Measurements from ENCODE around the gene DEAF1. TPM values are rescaled to one million over a fixed set of nuclear protein-coding genes. Genes with fewer than 3 reads are reported as not detected.

Gene DEAF1
- total RNA-seq, 1 donor from 2014 or later: 40.8 TPM

GRCh38 chr11:643366-643765 is 51.7 kb downstream of the DEAF1 start:
- no peak for DNase-seq

GRCh38 chr11:641806-642370 is 53.1 kb downstream of the DEAF1 start:
- DNase-seq: no peak

GRCh38 chr11:640021-640706 is 54.9 kb downstream of the DEAF1 start:
- peak; percentile 23 for DNase-seq

- DNase-seq: peak; percentile 12
Observed at GRCh38 chr11:639332-639955, 55.6 kb downstream of the DEAF1 start.

- DNase-seq: peak; percentile 22
Observed at GRCh38 chr11:638631-639331, 56.2 kb downstream of the DEAF1 start.

GRCh38 chr11:637593-638521 is 57.2 kb downstream of the DEAF1 start:
- no peak for DNase-seq

GRCh38 chr11:637333-637592 is 57.8 kb downstream of the DEAF1 start:
- DNase-seq: no peak

GRCh38 chr11:636511-637332 is 58.3 kb downstream of the DEAF1 start, which contains the start of gene DRD4:
Gene DRD4 (plus strand): TSS chr11:637269. CDS start chr11:637305, 36 bp downstream.
- DNase-seq: peak; percentile 11

- no peak for DNase-seq
Observed at GRCh38 chr11:635945-636510, 59.0 kb downstream of the DEAF1 start.

GRCh38 chr11:630871-631270 is 64.2 kb downstream of the DEAF1 start:
- no peak for DNase-seq

- DNase-seq: no peak
Observed at GRCh38 chr11:629237-629583, 65.8 kb downstream of the DEAF1 start.

- no peak for DNase-seq
Observed at GRCh38 chr11:628056-628455, 67.0 kb downstream of the DEAF1 start.

GRCh38 chr11:627308-627576 is 67.8 kb downstream of the DEAF1 start:
- no peak for DNase-seq

GRCh38 chr11:626475-627307 is 68.3 kb downstream of the DEAF1 start, which contains the start of gene SCT:
Gene SCT (minus strand): TSS chr11:627181. CDS start chr11:627143, 38 bp downstream.
- DNase-seq: no peak

GRCh38 chr11:625636-626268 is 69.3 kb downstream of the DEAF1 start:
- no peak for DNase-seq

GRCh38 chr11:624705-625635 is 70.1 kb downstream of the DEAF1 start, which contains the start of gene CDHR5:
Gene CDHR5 (minus strand): TSS chr11:624955. CDS start chr11:624902, 53 bp downstream.
- DNase-seq: no peak

GRCh38 chr11:623999-624704 is 70.9 kb downstream of the DEAF1 start:
- no peak for DNase-seq

- no peak for DNase-seq
Observed at GRCh38 chr11:623349-623869, 71.6 kb downstream of the DEAF1 start.
